ENCODE measurements around the gene MEG3. TPM values are rescaled to one million over a fixed set of nuclear protein-coding genes. Genes with fewer than 3 reads are reported as not detected.

Gene MEG3
- total RNA-seq, 3 donors from 2014 or later (not counting 1 experiment from before 2014, with no cell fraction given): 1.0 to 6.6 (median 1.9) TPM

GRCh38 chr14:100824901-100825712, 811 bp upstream of the MEG3 start:
- H3K36me3 ChIP-seq (ENCODE audit: control insufficient read depth, insufficient read depth, low read length): no peaks in the 10 kb centered on the region
- H3K27ac Mint-ChIP-seq: no peak overlapping the region
- intact Hi-C loops (cut with micrococcal nuclease): no loop called here
- no peak overlapping the region for H3K27ac ChIP-seq (ENCODE audit: low read length)
- no peak for ATAC-seq
- H3K4me1 Mint-ChIP-seq: peaks cover 0 to 7% of the 10 kb centered on the region in 2 donors
- H3K4me3 ChIP-seq (ENCODE audit: low read length): no peak overlapping the region
- H3K9me3 Mint-ChIP-seq: peaks cover 0 to 3% of the 10 kb centered on the region in 2 donors
- peaks cover 4% of the 10 kb centered on the region for H3K9me3 ChIP-seq (ENCODE audit: control insufficient read depth, insufficient read depth, low read length)
- no peak overlapping the region for H3K4me3 Mint-ChIP-seq
- TF ChIP-seq CTCF (IDR thresholded peaks at IDR 0.05): no peak
- peaks cover 30 to 43% of the 10 kb centered on the region in 2 donors for H3K27me3 Mint-ChIP-seq (ENCODE audit: low read depth in 2 of 2)
- peaks cover 3% of the 10 kb centered on the region for H3K27me3 ChIP-seq (ENCODE audit: control insufficient read depth, insufficient read depth, low read length)
- H3K36me3 Mint-ChIP-seq: no peaks in the 10 kb centered on the region
- WGBS (ENCODE audit: insufficient coverage): 51% methylated on average over 36 of the region's 36 CpGs
- DNase-seq: no peak
- no peaks in the 10 kb centered on the region for H3K4me1 ChIP-seq (ENCODE audit: control insufficient read depth, insufficient read depth, low read length)

GRCh38 chr14:100826391-100827100, 628 bp downstream of the MEG3 start:
- intact Hi-C loops (cut with micrococcal nuclease): no loop called here
- Mint-ChIP-seq H3K36me3 (no peaks in the 10 kb centered on the region), H3K27me3 (ENCODE audit: low read depth in 2 of 2) (peaks cover 31 to 44% of the 10 kb centered on the region in 2 donors)

GRCh38 chr14:100827101-100828021, 1.4 kb downstream of the MEG3 start:
- 66% methylated on average over 61 of the region's 61 CpGs for WGBS (ENCODE audit: insufficient coverage)
- Mint-ChIP-seq H3K27me3 (ENCODE audit: low read depth in 2 of 2) (peaks cover 31 to 39% of the 10 kb centered on the region in 2 donors), H3K36me3 (no peaks in the 10 kb centered on the region), H3K27ac (no peak overlapping the region), H3K9me3 (peaks cover 0 to 3% of the 10 kb centered on the region in 2 donors), H3K4me1 (peaks cover 0 to 7% of the 10 kb centered on the region in 2 donors), H3K4me3 (no peak overlapping the region)
- Histone ChIP-seq H3K27ac (ENCODE audit: low read length) (no peak overlapping the region), H3K4me3 (ENCODE audit: low read length) (no peak overlapping the region), H3K27me3 (ENCODE audit: control insufficient read depth, insufficient read depth, low read length) (peaks cover 3% of the 10 kb centered on the region), H3K9me3 (ENCODE audit: control insufficient read depth, insufficient read depth, low read length) (peaks cover 4% of the 10 kb centered on the region), H3K4me1 (ENCODE audit: control insufficient read depth, insufficient read depth, low read length) (no peaks in the 10 kb centered on the region), H3K36me3 (ENCODE audit: control insufficient read depth, insufficient read depth, low read length) (no peaks in the 10 kb centered on the region)
- DNase-seq (no peak), ATAC-seq (no peak)
- TF ChIP-seq CTCF (IDR thresholded peaks at IDR 0.05): no peak
- intact Hi-C loops (cut with micrococcal nuclease): no loop called here

More at GRCh38 chr14:100826391-100827100, 628 bp downstream of the MEG3 start:
- no peaks in the 10 kb centered on the region for H3K36me3 ChIP-seq (ENCODE audit: control insufficient read depth, insufficient read depth, low read length)
- DNase-seq (no peak), ATAC-seq (no peak)
- 47% methylated on average over 27 of the region's 27 CpGs for WGBS (ENCODE audit: insufficient coverage)
- Mint-ChIP-seq H3K27ac (no peak overlapping the region), H3K9me3 (peaks cover 0 to 3% of the 10 kb centered on the region in 2 donors), H3K4me1 (peaks cover 0 to 7% of the 10 kb centered on the region in 2 donors), H3K4me3 (no peak overlapping the region)
- no peak overlapping the region for H3K4me3 ChIP-seq (ENCODE audit: low read length)
- no peak overlapping the region for H3K27ac ChIP-seq (ENCODE audit: low read length)
- H3K9me3 ChIP-seq (ENCODE audit: control insufficient read depth, insufficient read depth, low read length): peaks cover 4% of the 10 kb centered on the region
- peaks cover 3% of the 10 kb centered on the region for H3K27me3 ChIP-seq (ENCODE audit: control insufficient read depth, insufficient read depth, low read length)
- no peak for TF ChIP-seq CTCF (IDR thresholded peaks at IDR 0.05)
- H3K4me1 ChIP-seq (ENCODE audit: control insufficient read depth, insufficient read depth, low read length): no peaks in the 10 kb centered on the region

Measured in natural killer cell (primary cell).